ENCODE measurements around the gene PRICKLE2.
A peak's percentile ranks its signal among the peaks of the same experiment; 100 is the strongest.

PRICKLE2 gene

GRCh38 chr3:64063983-64064438 is 161.3 kb downstream of the PRICKLE2 start:
- no peak for DNase-seq

- no peak for DNase-seq
These were observed 161.9 kb downstream of the PRICKLE2 start for GRCh38 chr3:64063207-64063982.

- DNase-seq: no peak
These were observed 163.6 kb downstream of the PRICKLE2 start for GRCh38 chr3:64061628-64062027.

- no peak for DNase-seq
These were observed 165.6 kb downstream of the PRICKLE2 start for GRCh38 chr3:64059484-64060175.

GRCh38 chr3:64058566-64058965 is 166.7 kb downstream of the PRICKLE2 start:
- DNase-seq: no peak

- no peak for DNase-seq
These were observed 168.0 kb downstream of the PRICKLE2 start for GRCh38 chr3:64057231-64057630.

GRCh38 chr3:64056606-64057180 is 168.6 kb downstream of the PRICKLE2 start:
- no peak for DNase-seq

- DNase-seq: no peak
These were observed 170.2 kb downstream of the PRICKLE2 start for GRCh38 chr3:64055076-64055475.

GRCh38 chr3:64054488-64054887 is 170.8 kb downstream of the PRICKLE2 start:
- DNase-seq: no peak

GRCh38 chr3:64053581-64053980 is 171.7 kb downstream of the PRICKLE2 start:
- no peak for DNase-seq

- no peak for DNase-seq
These were observed 172.1 kb downstream of the PRICKLE2 start for GRCh38 chr3:64053117-64053516.

- no peak for DNase-seq
These were observed 175.4 kb downstream of the PRICKLE2 start for GRCh38 chr3:64049832-64050231.

- peak; percentile 47 for DNase-seq
These were observed 176.1 kb downstream of the PRICKLE2 start for GRCh38 chr3:64049136-64049535.

GRCh38 chr3:64048631-64049061 is 176.6 kb downstream of the PRICKLE2 start:
- peak; percentile 13 for DNase-seq

GRCh38 chr3:64047787-64048186 is 177.5 kb downstream of the PRICKLE2 start:
- no peak for DNase-seq

- no peak for DNase-seq
These were observed 178.2 kb downstream of the PRICKLE2 start for GRCh38 chr3:64046996-64047594.

GRCh38 chr3:64046592-64046991 is 178.7 kb downstream of the PRICKLE2 start:
- no peak for DNase-seq

- no peak for DNase-seq
These were observed 182.3 kb downstream of the PRICKLE2 start for GRCh38 chr3:64042952-64043351.
